Measurements from ENCODE around the gene MROH7. TPM values are rescaled to one million over a fixed set of nuclear protein-coding genes. Genes with fewer than 3 reads are reported as not detected.

The MROH7 gene
- total RNA-seq, 1 experiment from 2014 or later: 0.13 TPM

GRCh38 chr1:54679706-54680105 lies 38.1 kb downstream of the MROH7 start (continued):
- no peak for TF ChIP-seq ELF4 (CRISPR knock-in tag; IDR thresholded peaks at IDR 0.05; ENCODE audit: low read depth)

DNA sequence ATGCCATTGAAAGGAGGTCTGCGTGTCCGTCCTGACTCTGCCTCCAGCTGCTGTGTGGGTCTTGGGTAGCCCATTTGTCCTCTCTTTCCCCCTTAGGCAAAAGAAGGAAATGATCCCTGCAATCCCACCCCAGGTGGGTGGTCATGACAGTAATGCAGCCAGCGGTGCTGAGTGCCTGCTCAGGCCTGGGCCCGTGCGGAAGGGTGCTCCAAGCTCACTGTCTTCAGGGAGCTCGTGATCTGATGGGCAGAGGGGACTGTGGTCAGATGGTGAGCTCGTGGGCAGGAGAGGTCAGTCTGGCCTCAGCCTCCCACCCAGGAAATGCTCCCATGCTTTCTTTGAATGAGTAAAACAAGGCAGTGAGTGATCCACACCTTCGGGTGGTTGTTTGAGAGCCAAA lies 38.8 kb downstream of the MROH7 start:
- DNase-seq (ENCODE audit: low spot score): no peak
- H3K4me1 Mint-ChIP-seq: peaks cover 10% of the 10 kb centered on the region
- H3K27ac Mint-ChIP-seq: no peak overlapping the region
- CTCF ChIA-PET: interaction anchor here (0.7 to 2.5 kb wide), 2 partner anchors 111 to 120 kb away, joined by 4 to 10 read pairs; partner anchors contain the start of gene TTC22
- H3K27me3 Mint-ChIP-seq (ENCODE audit: low read depth): peaks cover 3% of the 10 kb centered on the region; the same call in 1 of the 2 replicates
- ATAC-seq: no peak
- H3K4me3 Mint-ChIP-seq: no peak overlapping the region
- no peak for TF ChIP-seq ERG (CRISPR knock-in tag; IDR thresholded peaks at IDR 0.05)
- POLR2A ChIA-PET: no interaction called here
- H3K9me3 Mint-ChIP-seq: no peaks in the 10 kb centered on the region
- H3K36me3 Mint-ChIP-seq: no peaks in the 10 kb centered on the region

GRCh38 chr1:54681358-54681757 lies 39.8 kb downstream of the MROH7 start:
- no peaks in the 10 kb centered on the region for H3K36me3 Mint-ChIP-seq
- H3K27ac Mint-ChIP-seq: no peak overlapping the region
- TF ChIP-seq NR1H2 (CRISPR knock-in tag; IDR thresholded peaks at IDR 0.05): no peak
- no peak for TF ChIP-seq TEAD1 (CRISPR knock-in tag; IDR thresholded peaks at IDR 0.05)
- TF ChIP-seq FOXK1 (CRISPR knock-in tag; IDR thresholded peaks at IDR 0.05): no peak
- TF ChIP-seq, protein P1, sequence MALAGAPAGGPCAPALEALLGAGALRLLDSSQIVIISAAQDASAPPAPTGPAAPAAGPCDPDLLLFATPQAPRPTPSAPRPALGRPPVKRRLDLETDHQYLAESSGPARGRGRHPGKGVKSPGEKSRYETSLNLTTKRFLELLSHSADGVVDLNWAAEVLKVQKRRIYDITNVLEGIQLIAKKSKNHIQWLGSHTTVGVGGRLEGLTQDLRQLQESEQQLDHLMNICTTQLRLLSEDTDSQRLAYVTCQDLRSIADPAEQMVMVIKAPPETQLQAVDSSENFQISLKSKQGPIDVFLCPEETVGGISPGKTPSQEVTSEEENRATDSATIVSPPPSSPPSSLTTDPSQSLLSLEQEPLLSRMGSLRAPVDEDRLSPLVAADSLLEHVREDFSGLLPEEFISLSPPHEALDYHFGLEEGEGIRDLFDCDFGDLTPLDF (CRISPR knock-in tag; IDR thresholded peaks at IDR 0.05): no peak
- no peak for TF ChIP-seq IRF1 (CRISPR knock-in tag; IDR thresholded peaks at IDR 0.05)
- TF ChIP-seq FOXJ3 (CRISPR knock-in tag; IDR thresholded peaks at IDR 0.05; ENCODE audit: borderline replicate concordance): no peak
- TF ChIP-seq MXD4 (CRISPR knock-in tag; IDR thresholded peaks at IDR 0.05; ENCODE audit: borderline replicate concordance): no peak
- H3K9me3 Mint-ChIP-seq: no peaks in the 10 kb centered on the region
- no peak overlapping the region for H3K4me3 Mint-ChIP-seq
- ATAC-seq: no peak
- no peak for DNase-seq (ENCODE audit: low spot score)
- CTCF ChIA-PET: interaction anchor here (0.7 to 0.9 kb wide), 2 partner anchors 9 to 150 kb away, joined by 3 read pairs; no protein-coding TSS in a partner anchor
- peaks cover 3% of the 10 kb centered on the region; the same call in 1 of the 2 replicates for H3K27me3 Mint-ChIP-seq (ENCODE audit: low read depth)
- POLR2A ChIA-PET: no interaction called here
- peaks cover 10% of the 10 kb centered on the region for H3K4me1 Mint-ChIP-seq

GRCh38 chr1:54683453-54683852 lies 41.9 kb downstream of the MROH7 start:
- H3K4me1 Mint-ChIP-seq: peaks cover 10% of the 10 kb centered on the region
- H3K9me3 Mint-ChIP-seq: no peaks in the 10 kb centered on the region
- ATAC-seq (no peak), DNase-seq (ENCODE audit: low spot score) (no peak)
- POLR2A ChIA-PET: no interaction called here
- no peaks in the 10 kb centered on the region for H3K36me3 Mint-ChIP-seq
- CTCF ChIA-PET: interaction anchor here (1.0 kb wide), 1 partner anchor 118 kb away, joined by 3 read pairs; the partner anchor contains the start of gene TTC22
- no peak overlapping the region for H3K4me3 Mint-ChIP-seq
- H3K27me3 Mint-ChIP-seq (ENCODE audit: low read depth): peaks cover 3% of the 10 kb centered on the region; the same call in 1 of the 2 replicates
- TF ChIP-seq NR1H2 (CRISPR knock-in tag; IDR thresholded peaks at IDR 0.05): no peak
- TF ChIP-seq GTF2I (CRISPR knock-in tag; conservative IDR thresholded peaks at IDR 0.05): no peak
- TF ChIP-seq FOXJ3 (CRISPR knock-in tag; IDR thresholded peaks at IDR 0.05; ENCODE audit: borderline replicate concordance): no peak
- H3K27ac Mint-ChIP-seq: no peak overlapping the region

DNA sequence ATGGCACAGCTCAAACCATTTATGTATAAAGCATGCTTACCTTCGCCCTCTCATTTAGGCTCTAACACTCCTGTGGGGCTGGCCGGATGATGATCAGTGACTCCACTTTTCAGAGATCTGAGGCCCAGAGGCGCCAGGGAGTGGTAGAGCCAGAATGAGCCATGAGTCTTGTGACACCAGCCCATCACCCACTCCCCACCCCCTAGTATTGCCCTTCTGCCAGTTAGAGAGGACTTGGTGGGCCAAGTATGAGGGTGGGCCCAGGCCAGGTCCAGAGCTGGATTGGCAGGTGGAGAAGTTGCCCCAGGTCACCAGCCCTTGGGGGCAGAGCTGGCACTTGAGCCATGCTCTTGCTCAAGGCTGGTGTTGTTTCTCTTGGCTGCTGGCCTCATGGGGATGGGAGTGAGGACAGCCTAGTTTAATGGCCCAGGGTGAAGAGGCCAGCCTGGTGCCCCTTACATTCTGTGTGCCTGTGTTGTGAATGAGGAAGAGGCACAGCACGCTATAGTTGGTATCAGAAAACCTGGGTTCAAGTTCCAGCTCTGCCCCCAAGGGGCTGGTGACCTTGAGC lies 43.8 kb downstream of the MROH7 start:
- Mint-ChIP-seq H3K36me3 (no peaks in the 10 kb centered on the region), H3K27me3 (ENCODE audit: low read depth) (peaks cover 3% of the 10 kb centered on the region; the same call in 1 of the 2 replicates), H3K4me3 (no peak overlapping the region), H3K9me3 (no peaks in the 10 kb centered on the region), H3K4me1 (peaks cover 2% of the 10 kb centered on the region), H3K27ac (no peak overlapping the region)
- CTCF ChIA-PET: interaction anchor here (0.6 kb wide), 1 partner anchor 137 kb away, joined by 5 read pairs; the partner anchor contains the start of gene ACOT11
- POLR2A ChIA-PET: no interaction called here
- ATAC-seq: no peak
- DNase-seq (ENCODE audit: low spot score): no peak
- TF ChIP-seq GABPB1 (CRISPR knock-in tag; IDR thresholded peaks at IDR 0.05) (no peak), ZNF317 (CRISPR knock-in tag; IDR thresholded peaks at IDR 0.05; ENCODE audit: borderline replicate concordance, low read depth) (no peak), FOXJ3 (CRISPR knock-in tag; IDR thresholded peaks at IDR 0.05; ENCODE audit: borderline replicate concordance) (no peak), TP53 (CRISPR knock-in tag; IDR thresholded peaks at IDR 0.05) (no peak), AFF4 (CRISPR knock-in tag; IDR thresholded peaks at IDR 0.05; ENCODE audit: borderline replicate concordance) (no peak)
- TF ChIP-seq, protein P2, sequence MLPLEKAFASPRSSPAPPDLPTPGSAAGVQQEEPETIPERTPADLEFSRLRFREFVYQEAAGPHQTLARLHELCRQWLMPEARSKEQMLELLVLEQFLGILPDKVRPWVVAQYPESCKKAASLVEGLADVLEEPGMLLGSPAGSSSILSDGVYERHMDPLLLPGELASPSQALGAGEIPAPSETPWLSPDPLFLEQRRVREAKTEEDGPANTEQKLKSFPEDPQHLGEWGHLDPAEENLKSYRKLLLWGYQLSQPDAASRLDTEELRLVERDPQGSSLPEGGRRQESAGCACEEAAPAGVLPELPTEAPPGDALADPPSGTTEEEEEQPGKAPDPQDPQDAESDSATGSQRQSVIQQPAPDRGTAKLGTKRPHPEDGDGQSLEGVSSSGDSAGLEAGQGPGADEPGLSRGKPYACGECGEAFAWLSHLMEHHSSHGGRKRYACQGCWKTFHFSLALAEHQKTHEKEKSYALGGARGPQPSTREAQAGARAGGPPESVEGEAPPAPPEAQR (CRISPR knock-in tag; IDR thresholded peaks at IDR 0.05): no peak

Data from WTC11 (cell line).